ENCODE results near the gene DPY19L3. TPM values are rescaled to one million over a fixed set of nuclear protein-coding genes. Genes with fewer than 3 reads are reported as not detected.
"Not testable (repeated sequence)": the region's sequence is repeated elsewhere in the genome, so short reads cannot be mapped to it uniquely, and the experiment has no call there.

The DPY19L3 gene
- polyA plus RNA-seq, 1 donor from 2014 or later: 26.7 TPM

DNA sequence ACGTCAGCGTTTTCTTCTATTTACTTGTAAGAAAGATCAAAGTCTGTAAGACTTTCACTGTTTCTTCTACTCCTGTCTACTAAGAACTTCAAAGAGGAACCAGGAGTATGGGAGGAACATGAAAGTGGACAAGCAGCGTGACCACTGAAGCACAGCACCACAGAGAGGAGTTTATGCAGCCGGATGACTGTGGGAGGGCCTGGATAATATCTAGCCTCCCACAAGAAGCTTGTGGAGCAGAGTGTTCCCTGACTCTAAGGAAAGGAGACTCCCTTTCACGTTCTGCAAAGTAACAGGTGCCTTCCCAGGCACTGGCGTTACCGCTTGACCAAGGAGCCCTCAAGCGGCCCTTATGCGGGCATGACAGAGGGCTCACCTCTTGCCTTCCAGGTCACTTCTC is 91.8 kb downstream of the DPY19L3 start (continued):
- TF ChIP-seq, protein P1, sequence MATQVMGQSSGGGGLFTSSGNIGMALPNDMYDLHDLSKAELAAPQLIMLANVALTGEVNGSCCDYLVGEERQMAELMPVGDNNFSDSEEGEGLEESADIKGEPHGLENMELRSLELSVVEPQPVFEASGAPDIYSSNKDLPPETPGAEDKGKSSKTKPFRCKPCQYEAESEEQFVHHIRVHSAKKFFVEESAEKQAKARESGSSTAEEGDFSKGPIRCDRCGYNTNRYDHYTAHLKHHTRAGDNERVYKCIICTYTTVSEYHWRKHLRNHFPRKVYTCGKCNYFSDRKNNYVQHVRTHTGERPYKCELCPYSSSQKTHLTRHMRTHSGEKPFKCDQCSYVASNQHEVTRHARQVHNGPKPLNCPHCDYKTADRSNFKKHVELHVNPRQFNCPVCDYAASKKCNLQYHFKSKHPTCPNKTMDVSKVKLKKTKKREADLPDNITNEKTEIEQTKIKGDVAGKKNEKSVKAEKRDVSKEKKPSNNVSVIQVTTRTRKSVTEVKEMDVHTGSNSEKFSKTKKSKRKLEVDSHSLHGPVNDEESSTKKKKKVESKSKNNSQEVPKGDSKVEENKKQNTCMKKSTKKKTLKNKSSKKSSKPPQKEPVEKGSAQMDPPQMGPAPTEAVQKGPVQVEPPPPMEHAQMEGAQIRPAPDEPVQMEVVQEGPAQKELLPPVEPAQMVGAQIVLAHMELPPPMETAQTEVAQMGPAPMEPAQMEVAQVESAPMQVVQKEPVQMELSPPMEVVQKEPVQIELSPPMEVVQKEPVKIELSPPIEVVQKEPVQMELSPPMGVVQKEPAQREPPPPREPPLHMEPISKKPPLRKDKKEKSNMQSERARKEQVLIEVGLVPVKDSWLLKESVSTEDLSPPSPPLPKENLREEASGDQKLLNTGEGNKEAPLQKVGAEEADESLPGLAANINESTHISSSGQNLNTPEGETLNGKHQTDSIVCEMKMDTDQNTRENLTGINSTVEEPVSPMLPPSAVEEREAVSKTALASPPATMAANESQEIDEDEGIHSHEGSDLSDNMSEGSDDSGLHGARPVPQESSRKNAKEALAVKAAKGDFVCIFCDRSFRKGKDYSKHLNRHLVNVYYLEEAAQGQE (IDR thresholded peaks at IDR 0.05; ENCODE audit: borderline replicate concordance): no peak

DNA sequence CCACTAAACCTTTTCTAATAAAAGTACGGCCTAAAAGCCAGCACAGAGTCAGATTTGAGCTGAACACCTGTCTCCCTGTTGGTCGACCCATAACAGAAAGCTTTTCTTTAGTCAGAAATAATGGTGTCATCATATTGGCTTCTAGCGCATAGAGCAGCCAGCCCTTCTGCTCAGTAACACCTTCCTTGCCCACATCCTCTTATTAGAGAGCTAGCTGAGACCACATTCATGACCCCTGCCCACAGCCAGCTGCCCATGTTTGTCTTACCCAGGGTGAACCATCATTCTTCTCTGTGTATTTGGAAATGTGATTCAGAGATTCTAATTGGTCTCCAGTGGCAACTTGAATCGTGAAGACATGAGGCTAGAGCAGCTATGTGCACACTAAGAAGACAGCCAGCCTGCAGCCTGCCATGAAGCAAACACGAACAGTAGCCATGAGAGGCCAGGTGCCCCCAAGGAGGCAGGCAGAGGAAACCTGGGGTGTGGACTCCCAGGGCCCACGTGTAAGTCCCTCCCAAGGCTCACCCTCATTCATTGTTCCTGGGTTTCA is 93.2 kb downstream of the DPY19L3 start:
- no peak overlapping the region for H2AFZ ChIP-seq (ENCODE audit: low read depth, low read length)
- H3F3A ChIP-seq (ENCODE audit: insufficient read depth, low read length, poor library complexity, severe bottlenecking): no peaks in the 10 kb centered on the region
- H3K27ac ChIP-seq (ENCODE audit: low read length): no peak overlapping the region
- TF ChIP-seq, protein P1 (IDR thresholded peaks at IDR 0.05; ENCODE audit: borderline replicate concordance): no peak
- TF ChIP-seq SMC3 (conservative IDR thresholded peaks at IDR 0.05; ENCODE audit: poor library complexity) (no peak), MXI1 (conservative IDR thresholded peaks at IDR 0.05; ENCODE audit: poor library complexity, severe bottlenecking) (no peak), EP300 (conservative IDR thresholded peaks at IDR 0.05; ENCODE audit: poor library complexity, severe bottlenecking) (no peak), EZH2 (IDR thresholded peaks at IDR 0.05; ENCODE audit: borderline replicate concordance, insufficient read depth, low read length, poor library complexity, severe bottlenecking) (no peak), POLR2AphosphoS5 (IDR thresholded peaks at IDR 0.05) (no peak), RAD21 (conservative IDR thresholded peaks at IDR 0.05) (no peak)
- TF ChIP-seq, protein P2, sequence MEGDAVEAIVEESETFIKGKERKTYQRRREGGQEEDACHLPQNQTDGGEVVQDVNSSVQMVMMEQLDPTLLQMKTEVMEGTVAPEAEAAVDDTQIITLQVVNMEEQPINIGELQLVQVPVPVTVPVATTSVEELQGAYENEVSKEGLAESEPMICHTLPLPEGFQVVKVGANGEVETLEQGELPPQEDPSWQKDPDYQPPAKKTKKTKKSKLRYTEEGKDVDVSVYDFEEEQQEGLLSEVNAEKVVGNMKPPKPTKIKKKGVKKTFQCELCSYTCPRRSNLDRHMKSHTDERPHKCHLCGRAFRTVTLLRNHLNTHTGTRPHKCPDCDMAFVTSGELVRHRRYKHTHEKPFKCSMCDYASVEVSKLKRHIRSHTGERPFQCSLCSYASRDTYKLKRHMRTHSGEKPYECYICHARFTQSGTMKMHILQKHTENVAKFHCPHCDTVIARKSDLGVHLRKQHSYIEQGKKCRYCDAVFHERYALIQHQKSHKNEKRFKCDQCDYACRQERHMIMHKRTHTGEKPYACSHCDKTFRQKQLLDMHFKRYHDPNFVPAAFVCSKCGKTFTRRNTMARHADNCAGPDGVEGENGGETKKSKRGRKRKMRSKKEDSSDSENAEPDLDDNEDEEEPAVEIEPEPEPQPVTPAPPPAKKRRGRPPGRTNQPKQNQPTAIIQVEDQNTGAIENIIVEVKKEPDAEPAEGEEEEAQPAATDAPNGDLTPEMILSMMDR (IDR thresholded peaks at IDR 0.05; ENCODE audit: poor library complexity, severe bottlenecking): no peak
- no peaks in the 10 kb centered on the region for H3K79me2 ChIP-seq (replicated peaks; ENCODE audit: insufficient read depth, low read length)
- H3K9ac ChIP-seq (ENCODE audit: low read length): no peak overlapping the region
- H4K20me1 ChIP-seq (ENCODE audit: insufficient read depth): no peaks in the 10 kb centered on the region
- H3K27me3 ChIP-seq (ENCODE audit: insufficient read depth, low read depth, low read length): no peaks in the 10 kb centered on the region
- H3K4me3 ChIP-seq (ENCODE audit: low read length): no peak overlapping the region
- H3K9me2 ChIP-seq (ENCODE audit: insufficient read depth, low read length): no peaks in the 10 kb centered on the region
- no peaks in the 10 kb centered on the region for H3K36me3 ChIP-seq (ENCODE audit: insufficient read depth, low read length)
- H3K4me2 ChIP-seq (ENCODE audit: low read length): no peak overlapping the region
- no peaks in the 10 kb centered on the region for H3K9me3 ChIP-seq (ENCODE audit: low read length)

DNA sequence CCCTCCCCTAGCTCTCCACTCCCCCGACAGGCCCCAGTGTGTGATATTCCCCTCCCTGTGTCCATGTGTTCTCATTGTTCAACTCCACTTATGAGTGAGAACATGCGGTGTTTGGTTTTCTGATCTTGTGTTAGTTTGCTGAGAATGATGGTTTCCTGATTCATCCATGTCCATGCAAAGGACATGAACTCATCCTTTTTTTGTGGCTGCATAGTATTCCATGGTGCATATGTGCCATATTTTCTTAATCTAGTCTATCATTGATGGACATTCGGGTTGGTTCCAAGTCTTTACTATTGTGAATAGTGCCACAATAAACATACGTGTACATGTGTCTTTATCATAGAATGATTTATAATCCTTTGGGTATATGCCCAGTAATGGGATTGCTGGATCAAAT is 106.9 kb downstream of the DPY19L3 start:
- not testable (repeated sequence) for H3K79me2 ChIP-seq (replicated peaks; ENCODE audit: insufficient read depth, low read length); H3K27ac ChIP-seq (ENCODE audit: low read length); H3K36me3 ChIP-seq (ENCODE audit: insufficient read depth, low read length); H2AFZ ChIP-seq (ENCODE audit: low read depth, low read length); H3K4me3 ChIP-seq (ENCODE audit: low read length); H3K9me2 ChIP-seq (ENCODE audit: insufficient read depth, low read length); H4K20me1 ChIP-seq (ENCODE audit: insufficient read depth); H3K9me3 ChIP-seq (ENCODE audit: low read length); H3K9ac ChIP-seq (ENCODE audit: low read length); H3K27me3 ChIP-seq (ENCODE audit: insufficient read depth, low read depth, low read length); H3F3A ChIP-seq (ENCODE audit: insufficient read depth, low read length, poor library complexity, severe bottlenecking); H3K4me2 ChIP-seq (ENCODE audit: low read length)

Data from neural cell (in vitro differentiated cells).